HepG2 (cell line): ENCODE data around the gene S100A6. TPM values are rescaled to one million over a fixed set of nuclear protein-coding genes. Genes with fewer than 3 reads are reported as not detected.
A peak's percentile ranks its signal among the peaks of the same experiment; 100 is the strongest.

Source experiments
- AGO1 ChIP-seq: fragments of 200-400 bp; formaldehyde crosslinking; IDR thresholded peaks from 2 replicates; pipeline ENCODE4 v1.6.1; 2017; ENCODE audit warnings: mild to moderate bottlenecking, low read depth, low read length, moderate library complexity; ENCODE audit not compliant: poor library complexity, severe bottlenecking
- CEBPZ ChIP-seq: IDR thresholded peaks from 2 replicates; pipeline ENCODE4 v1.6.1; 2012; ENCODE audit warnings: low read length, improper control_type of control experiment
- DMAP1 ChIP-seq: IDR thresholded peaks from 2 replicates; pipeline ENCODE4 v1.6.1; 2016
- FOXA1 ChIP-seq, 2 experiments: fragments of 450-650 bp in 1 of 2; sonication (generic) in 1 of 2; formaldehyde crosslinking in 1 of 2; IDR thresholded peaks; 2 replicates each; pipeline versions ENCODE4 v1.4.0 to v1.6.1; 2016 to 2020; ENCODE audit warnings: missing genetic modification reagents in 1 of 2
- FOXJ3 ChIP-seq: sonication (generic); formaldehyde crosslinking; IDR thresholded peaks from 2 replicates; pipeline ENCODE4 v1.4.0; 2020; ENCODE audit warnings: missing genetic modification reagents, mild to moderate bottlenecking, borderline replicate concordance
- KDM5B ChIP-seq: sonication (generic); formaldehyde crosslinking; IDR thresholded peaks from 2 replicates; pipeline ENCODE4 v1.4.0; 2020; ENCODE audit warnings: missing genetic modification reagents, mild to moderate bottlenecking, borderline replicate concordance
- MBNL3 ChIP-seq: fragments of 250-450 bp; sonication (Bioruptor Pico); conservative IDR thresholded peaks from 2 replicates; pipeline ENCODE4 v1.8.0; 2022; ENCODE audit warnings: mild to moderate bottlenecking, inconsistent platforms
- MEF2D ChIP-seq: sonication (generic); formaldehyde crosslinking; IDR thresholded peaks from 2 replicates; pipeline ENCODE4 v1.5.1; 2020; ENCODE audit warnings: mild to moderate bottlenecking, missing genetic modification reagents
- MYNN ChIP-seq: sonication (generic); formaldehyde crosslinking; IDR thresholded peaks from 2 replicates; pipeline ENCODE4 v1.4.0; 2020; ENCODE audit warnings: mild to moderate bottlenecking, low read depth, missing genetic modification reagents
- NR2F1 ChIP-seq, 2 experiments: fragments of 450-650 bp in 1 of 2; formaldehyde crosslinking in 1 of 2; IDR thresholded peaks; 2 replicates each; pipeline versions ENCODE4 v1.5.0 to v1.6.1; 2016 to 2020; ENCODE audit warnings: mild to moderate bottlenecking in 1 of 2, missing compliant biosample characterization in 1 of 2, missing genetic modification reagents in 1 of 2, moderate library complexity in 1 of 2
- PAWR ChIP-seq: sonication (generic); formaldehyde crosslinking; IDR thresholded peaks from 2 replicates; pipeline ENCODE4 v1.4.0; 2020; ENCODE audit warnings: missing genetic modification reagents, mild to moderate bottlenecking, borderline replicate concordance
- PAX8 ChIP-seq: sonication (generic); formaldehyde crosslinking; IDR thresholded peaks from 2 replicates; pipeline ENCODE4 v1.8.0; 2022; ENCODE audit warnings: mild to moderate bottlenecking, missing genetic modification reagents, borderline replicate concordance
- ZNF34 ChIP-seq: sonication (generic); formaldehyde crosslinking; IDR thresholded peaks from 2 replicates; pipeline ENCODE4 v1.4.0; 2020; ENCODE audit warnings: mild to moderate bottlenecking, missing genetic modification reagents, borderline replicate concordance
- ZNF501 ChIP-seq: sonication (generic); formaldehyde crosslinking; IDR thresholded peaks from 2 replicates; pipeline ENCODE4 v1.5.1; 2020; ENCODE audit warnings: mild to moderate bottlenecking, moderate library complexity, missing genetic modification reagents
- ZNF687 ChIP-seq: sonication (generic); formaldehyde crosslinking; IDR thresholded peaks from 2 replicates; pipeline ENCODE4 v1.5.1; 2020; ENCODE audit warnings: mild to moderate bottlenecking, missing genetic modification reagents, moderate library complexity
- ZNF770 ChIP-seq: sonication (generic); formaldehyde crosslinking; IDR thresholded peaks from 2 replicates; pipeline ENCODE4 v1.5.0; 2020; ENCODE audit warnings: mild to moderate bottlenecking, missing genetic modification reagents
- polyA plus RNA-seq, 8 experiments: library from polyadenylated mRNA; depleted of rRNA in 3 of 8; stranded (reverse) in 7 of 8; unstranded in 1 of 8; fragments of >200 nt; fragmentation: Illumina TruSeq in 4 of 8; extraction: Trizol in 4 of 8; gene quantifications; 2 replicates each; pipeline versions ENCODE4 v1.2.1 to v1.2.3, GENCODE V29; 2011 to 2016; ENCODE audit warnings: low read depth in 4 of 8, missing spikeins in 1 of 8, mixed read lengths in 1 of 8; ENCODE audit not compliant: insufficient read depth in 1 of 8
- total RNA-seq, 5 experiments: library from RNA; depleted of rRNA; stranded (reverse); fragments of >200 nt; fragmentation: Illumina TruSeq; extraction: Trizol; gene quantifications; 2 replicates each; pipeline ENCODE4 v1.2.3, GENCODE V29; 2016; ENCODE audit warnings: low read depth in 1 of 5

Gene S100A6
- total and polyA plus RNA-seq, 2 of the 13 experiments (the other 11 are each of a cell fraction or from before 2014, with no cell fraction given) = 72.9 to 85.0 TPM

GRCh38 chr1:153506831-153507413 lies 28.9 kb downstream of the S100A6 start (continued):
- no peak for TF ChIP-seq CEBPZ
- peak; percentile 27; the same call in 1 of the 2 replicates for TF ChIP-seq KDM5B (CRISPR knock-in tag)
- no peak for TF ChIP-seq MBNL3 (CRISPR knock-in tag)
- TF ChIP-seq MEF2D (CRISPR knock-in tag) = 0 out of 2 replicates have a peak, but pooled peaks have one; percentile 49
- TF ChIP-seq ZNF501 (CRISPR knock-in tag) = no peak
- TF ChIP-seq DMAP1 (CRISPR knock-in tag) = no peak
- no peak for TF ChIP-seq MYNN (CRISPR knock-in tag)
- peak; percentile 54 to 70; a peak in 2 of 4 replicates for TF ChIP-seq NR2F1 (CRISPR knock-in tag; IDR thresholded peaks at IDR 0.05)
- TF ChIP-seq ZNF34 = no peak
- TF ChIP-seq AGO1 = no peak
- TF ChIP-seq FOXA1 (IDR thresholded peaks at IDR 0.05) = no peak
- TF ChIP-seq FOXA1 (CRISPR knock-in tag; IDR thresholded peaks at IDR 0.05) = 0 out of 2 replicates have a peak, but pooled peaks have one; percentile 7
- TF ChIP-seq ZNF770 = peak; percentile 24; the same call in 1 of the 2 replicates
- TF ChIP-seq PAWR (CRISPR knock-in tag) = no peak
- TF ChIP-seq FOXJ3 (CRISPR knock-in tag) = no peak
- no peak for TF ChIP-seq PAX8
- peak; percentile 62 for TF ChIP-seq ZNF687 (CRISPR knock-in tag)
